Measurements from ENCODE around the gene SOX15.
"Not testable (repeated sequence)": the region's sequence is repeated elsewhere in the genome, so short reads cannot be mapped to it uniquely, and the experiment has no call there.

The SOX15 gene

DNA sequence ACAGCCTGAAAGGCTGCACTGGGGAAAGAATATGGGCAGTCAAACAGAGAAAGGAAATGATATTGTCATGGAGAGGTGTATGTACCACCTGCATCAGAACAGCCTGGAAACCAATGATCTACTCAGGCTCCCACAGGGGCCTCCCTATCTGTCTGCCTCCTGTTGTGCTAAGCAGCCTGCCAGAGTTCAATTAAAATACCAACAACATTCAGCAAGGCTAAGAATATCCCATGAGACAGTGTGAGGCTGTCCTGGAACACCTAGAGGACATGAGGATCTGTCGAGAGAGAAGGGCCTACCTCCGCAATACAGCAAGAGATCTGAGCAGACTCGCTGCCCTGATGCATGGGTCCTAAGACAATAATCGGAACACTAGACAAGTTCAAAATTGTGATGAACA, 16.4 kb upstream of the SOX15 start:
- DNase-seq, result no peak

DNA sequence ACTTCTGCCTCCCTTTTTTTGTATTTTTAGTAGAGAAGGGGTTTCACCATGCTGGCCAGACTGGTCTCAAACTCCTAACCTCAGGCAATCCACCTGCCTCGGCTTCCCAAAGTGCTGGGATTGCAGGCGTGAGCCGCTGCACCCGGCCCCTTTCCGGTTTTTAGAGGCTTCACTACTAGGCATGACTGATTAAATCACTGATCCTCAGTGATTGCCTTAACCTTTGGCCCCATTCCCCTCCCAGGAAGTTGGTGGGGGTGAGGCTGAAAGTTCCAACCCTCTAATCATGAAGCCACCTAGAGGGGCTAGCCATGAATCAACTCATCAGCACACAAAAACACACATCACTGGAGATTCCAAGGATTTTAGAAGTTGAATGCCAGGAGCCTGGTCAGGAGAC, 7.7 kb upstream of the SOX15 start:
- not testable (repeated sequence) for DNase-seq

DNA sequence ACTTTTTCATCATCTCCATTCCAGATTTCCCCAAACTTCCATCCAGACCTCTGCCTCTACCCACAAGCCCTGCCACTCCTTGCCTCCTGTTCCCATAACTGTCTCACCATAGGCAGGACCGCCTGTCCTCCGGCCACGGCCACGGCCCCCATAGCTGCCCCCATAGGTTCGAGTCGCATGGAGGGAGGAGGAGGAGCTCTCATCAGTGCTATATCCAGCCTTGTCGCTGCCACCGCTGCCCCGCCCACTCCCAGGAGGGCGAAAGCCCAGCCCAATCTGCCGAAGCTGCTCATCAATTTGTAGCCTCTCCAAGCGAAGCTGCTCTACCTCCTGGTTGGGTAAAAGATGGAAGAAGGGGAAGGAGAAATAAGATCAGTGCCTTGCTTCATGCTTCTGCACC, 3.4 kb upstream of the SOX15 start:
- DNase-seq, result no peak

DNA sequence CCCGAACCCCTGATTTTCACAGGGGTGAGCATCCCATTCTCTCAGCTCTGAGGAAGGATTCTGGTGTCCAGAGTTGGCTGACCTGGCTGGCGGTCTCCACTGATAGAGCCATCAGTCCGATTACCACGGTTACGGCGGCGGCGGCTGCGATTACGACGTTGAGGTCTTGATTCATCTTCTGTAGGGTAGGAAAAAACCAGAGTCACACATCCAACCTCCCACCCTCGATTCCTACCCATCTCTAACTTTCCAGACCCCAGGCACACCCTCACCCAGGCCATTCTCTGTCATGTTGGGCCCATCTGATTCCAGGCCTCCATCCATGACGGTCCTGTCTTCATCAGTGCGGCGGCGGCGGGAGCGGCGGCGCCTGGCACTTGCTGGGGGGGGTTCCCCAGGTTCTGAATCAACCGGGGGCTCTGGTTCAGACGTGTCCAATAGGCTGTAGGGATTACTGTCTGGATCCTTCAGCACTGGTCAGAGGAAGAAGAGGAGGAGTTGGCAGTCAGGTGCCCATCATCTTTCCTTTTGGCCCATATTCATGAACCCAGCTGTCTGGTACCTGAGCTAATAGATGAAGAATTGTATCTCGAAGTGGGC, 2.6 kb upstream of the SOX15 start:
- DNase-seq, result no peak

DNA sequence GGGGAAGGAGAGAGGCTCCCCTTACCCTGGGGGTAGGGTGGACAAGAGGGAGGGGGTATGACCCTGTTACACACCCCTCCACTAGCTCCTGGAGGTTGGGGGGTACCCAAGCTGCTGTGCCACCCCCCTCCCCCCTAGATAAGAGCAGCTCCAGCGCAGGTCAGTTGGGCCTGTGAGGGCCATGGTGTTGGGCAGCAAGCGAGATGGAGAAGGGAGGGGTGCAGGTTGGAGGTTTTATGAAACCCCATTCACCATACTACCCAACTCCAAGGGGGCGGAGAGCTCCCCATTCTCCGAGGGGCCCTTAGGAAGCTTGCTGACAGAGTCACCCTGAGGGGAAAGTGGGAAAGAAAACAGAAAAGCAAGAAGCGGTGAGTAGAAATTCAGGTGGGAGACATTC, 1.7 kb upstream of the SOX15 start:
- DNase-seq, result no peak

DNA sequence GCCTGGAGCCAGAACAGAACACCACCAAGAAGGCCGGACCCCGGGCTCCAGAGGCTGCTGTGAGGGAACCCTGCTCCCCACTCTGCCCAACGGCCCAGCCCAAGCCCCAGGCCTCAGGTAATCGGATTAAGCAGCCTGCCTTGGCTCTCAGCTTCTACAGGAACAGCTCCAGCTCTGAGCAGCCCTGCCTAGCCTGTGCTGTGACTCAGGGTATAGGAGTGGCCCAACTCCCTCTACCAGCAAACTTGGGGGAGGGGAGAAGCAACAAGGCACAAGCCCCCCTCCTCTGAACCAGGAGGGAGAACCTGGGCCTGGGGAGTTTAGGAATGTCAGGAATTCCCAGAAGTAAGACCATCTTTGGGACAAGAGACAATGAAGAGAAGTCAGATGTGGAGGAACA, 849 bp upstream of the SOX15 start:
- DNase-seq, result no peak

DNA sequence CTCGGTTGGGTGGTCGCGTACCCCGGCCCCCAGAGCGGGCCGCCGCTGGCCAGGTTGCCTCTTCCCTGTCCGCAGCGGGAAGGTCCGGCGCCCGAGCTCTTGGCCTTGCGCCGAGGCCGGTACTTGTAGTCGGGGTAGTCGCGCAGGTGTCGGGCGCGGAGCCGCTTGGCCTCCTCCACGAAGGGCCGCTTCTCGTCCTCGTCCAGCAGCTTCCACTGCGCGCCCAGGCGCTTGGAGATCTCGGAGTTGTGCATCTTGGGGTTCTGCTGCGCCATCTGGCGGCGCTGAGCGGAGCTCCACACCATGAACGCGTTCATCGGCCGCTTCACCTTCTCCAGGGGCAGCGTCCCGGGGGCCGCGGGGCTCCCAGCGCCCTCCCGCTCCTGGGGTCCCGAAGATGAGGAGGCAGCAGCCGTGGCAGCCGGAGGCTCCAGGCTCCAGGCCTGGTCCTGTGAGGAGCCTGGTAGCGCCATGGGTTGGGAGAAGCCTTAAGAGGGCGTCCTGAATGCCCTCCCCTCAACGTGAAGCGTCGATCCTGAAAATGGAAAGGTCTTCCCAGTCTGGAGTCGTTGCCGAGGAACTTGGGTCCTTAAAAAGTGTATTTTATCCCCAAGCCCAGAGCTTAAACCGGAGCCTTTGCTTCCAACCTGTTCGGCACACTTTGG, 558 bp downstream of the SOX15 start:
- DNase-seq, result no peak

DNA sequence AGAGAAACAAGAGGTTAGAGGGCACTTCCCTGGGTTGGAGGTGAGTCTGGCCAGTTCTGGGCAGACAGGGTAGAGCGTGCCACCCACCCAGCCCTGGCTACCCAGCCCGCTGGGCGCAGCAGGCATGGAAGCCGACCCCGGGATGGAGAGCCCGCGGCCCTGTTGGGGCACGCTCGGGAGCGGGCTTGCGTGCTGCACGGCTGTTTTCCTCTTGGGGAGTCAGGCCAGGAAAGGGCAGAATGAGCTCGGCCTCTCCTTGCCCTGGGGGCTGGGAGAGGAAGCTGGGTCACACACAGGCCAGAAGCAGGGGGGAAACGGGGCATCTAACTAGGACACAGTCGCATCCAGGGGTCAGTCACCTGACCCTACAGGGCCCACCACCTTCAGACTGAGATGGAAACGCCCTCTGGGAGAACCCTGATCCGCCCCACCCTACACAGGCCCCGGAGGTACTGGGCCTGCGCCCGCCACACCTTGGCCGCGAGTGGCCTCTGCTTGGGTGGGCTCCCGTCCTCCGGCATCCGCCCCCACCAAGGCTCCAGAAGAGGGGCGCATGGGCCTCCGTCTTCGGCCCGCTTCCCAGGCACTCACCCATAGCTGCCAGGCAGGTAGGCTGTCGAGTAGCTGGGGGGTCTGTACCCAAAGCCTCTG, 1.2 kb downstream of the SOX15 start:
- DNase-seq, result no peak

DNA sequence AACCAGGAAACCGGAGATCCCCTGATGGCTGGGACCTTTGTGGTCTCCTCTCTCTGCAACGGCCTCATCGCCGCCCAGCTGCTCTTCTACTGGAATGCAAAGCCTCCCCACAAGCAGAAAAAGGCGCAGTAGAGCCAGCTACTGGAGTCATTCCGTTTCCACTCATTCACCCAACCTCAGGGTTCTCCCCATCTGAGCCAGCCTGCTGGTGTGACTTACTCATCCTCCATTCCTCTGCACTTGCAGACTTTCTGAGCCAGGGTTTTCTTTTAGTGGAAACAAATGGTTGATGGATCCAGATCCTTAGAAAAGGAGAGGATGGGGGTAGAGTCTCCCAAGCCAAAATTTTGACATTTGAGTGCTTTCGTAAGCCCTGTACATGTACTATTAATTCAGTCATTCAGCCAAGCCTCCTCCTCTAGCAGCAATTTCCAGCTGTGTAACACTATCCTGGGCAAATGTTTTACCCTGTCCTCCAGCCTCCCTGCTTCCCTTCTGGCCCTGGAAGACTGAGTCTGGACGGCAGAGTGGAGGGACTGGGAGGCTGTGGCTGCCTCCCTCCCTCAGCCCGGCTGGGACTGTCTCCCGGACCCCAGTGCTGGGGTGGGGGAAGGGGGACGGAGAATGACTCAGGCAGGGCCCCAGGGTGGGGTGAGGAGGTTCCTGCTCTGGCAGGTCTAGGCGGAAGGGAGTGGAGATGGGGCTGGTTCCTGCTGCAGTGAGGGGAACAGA, 2.3 kb downstream of the SOX15 start:
- DNase-seq, result no peak

DNA sequence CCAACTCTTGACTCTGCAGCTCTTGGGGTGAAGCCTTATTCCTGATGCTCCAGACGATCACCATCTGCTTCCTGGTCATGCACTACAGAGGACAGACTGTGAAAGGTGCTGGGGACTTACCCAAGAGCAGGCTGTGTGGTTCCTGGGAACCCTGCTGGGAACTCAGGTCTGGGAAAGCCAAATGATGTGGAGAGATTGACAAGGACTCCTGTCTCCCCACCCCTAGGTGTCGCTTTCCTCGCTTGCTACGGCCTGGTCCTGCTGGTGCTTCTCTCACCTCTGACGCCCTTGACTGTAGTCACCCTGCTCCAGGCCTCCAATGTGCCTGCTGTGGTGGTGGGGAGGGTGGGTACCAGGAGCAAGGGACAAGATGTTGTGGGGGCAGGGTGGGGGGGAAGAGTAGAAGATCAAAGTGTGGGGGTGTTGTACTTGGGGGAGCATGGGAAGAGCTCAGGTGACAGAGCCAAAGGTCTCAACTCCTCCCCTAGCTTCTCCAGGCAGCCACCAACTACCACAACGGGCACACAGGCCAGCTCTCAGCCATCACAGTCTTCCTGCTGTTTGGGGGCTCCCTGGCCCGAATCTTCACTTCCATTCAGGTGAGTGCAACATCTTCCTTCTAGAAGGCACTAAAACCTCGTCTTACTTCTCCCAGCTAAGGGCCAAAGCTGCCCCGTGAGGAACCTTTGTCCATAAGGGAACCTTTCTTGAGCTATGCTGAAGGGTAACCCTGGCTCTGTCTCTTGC, 3.0 kb downstream of the SOX15 start:
- no peak for DNase-seq

DNA sequence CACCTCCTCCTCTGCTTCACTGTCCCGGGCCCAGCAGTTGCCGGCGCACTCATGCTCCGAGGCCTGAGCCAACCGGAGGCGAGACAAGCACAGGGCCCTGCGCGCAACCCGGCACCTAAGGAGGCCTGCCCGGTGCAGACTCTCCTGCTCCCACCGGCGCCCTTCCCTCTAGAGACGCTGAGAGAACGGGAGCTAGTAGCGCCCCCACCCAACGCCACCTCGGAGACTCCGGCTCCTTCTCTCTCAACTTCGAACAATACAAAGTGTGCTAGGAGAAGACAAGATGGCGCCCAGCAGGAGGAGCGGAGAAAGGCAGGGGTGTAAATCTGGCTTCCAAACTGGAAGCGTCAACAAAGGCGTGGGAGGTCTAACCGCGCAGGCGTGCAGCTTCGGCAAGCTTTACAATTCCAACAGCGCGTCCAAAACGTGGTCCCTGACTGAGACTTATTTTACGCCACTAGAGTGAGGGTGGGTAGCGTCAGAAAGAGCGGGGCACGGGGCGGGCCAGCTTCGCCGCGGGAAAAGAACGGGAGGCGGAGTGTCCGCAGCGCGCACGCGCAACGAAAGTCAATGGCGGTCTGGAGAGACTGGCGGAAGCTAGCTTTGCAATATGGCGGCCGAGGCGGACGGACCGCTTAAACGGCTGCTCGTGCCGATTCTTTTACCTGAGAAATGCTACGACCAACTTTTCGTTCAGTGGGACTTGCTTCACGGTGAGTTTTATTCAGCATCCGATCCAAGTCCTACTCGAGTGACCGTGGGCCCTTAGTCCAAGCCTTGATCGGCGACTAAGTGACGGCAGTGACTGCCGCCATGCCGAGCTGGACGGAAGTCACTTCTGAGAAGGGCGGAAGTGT, 6.4 kb downstream of the SOX15 start, which contains the start of gene MPDU1:
Gene MPDU1, plus strand, starts transcription at position 600 of the 857 bp plus-strand sequence. Its CDS starts 11 bp downstream, at position 611.
- peak; percentile 33 for DNase-seq

DNA sequence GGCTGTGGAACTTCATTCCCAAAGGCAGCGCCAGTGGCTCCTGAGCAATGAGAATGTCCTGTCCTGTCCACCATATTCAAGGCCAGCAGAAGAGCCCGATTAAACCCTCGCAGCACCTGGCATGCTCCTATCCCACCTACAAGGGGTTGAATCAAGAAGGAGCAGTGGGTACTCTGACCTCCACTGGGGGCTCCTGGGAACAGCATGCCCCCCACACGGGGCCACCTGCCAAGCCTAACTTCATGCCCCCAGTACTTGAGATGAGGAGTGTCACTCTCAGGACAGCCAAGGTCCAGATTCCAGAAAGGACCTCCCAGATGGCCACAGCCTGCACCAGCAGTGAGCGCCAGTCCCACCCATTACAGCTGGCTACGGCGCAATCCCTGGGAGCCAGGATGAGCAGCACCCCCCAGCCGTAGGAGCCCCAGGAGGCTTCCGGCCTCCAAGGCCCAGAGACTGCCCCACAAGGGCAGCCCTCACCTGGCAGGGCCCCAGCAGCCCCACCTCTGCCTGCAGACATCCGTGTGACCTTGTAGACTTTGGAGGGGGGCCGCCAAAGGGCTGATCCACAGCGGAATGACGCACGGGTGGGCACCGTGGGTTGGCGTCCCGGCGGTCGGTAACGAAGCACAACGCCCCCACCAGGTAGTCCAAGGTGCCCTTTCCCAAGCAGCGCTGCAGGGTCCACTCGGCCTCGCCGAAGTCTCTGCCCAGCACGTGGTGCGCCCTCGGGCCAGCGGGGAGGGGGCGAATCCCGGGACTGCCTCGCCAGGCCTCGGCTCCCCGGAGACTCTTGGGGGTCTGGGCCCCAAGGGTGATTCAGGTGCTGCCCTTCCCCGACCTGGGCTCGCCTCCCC, 7.3 kb downstream of the SOX15 start:
- DNase-seq, result no peak

DNA sequence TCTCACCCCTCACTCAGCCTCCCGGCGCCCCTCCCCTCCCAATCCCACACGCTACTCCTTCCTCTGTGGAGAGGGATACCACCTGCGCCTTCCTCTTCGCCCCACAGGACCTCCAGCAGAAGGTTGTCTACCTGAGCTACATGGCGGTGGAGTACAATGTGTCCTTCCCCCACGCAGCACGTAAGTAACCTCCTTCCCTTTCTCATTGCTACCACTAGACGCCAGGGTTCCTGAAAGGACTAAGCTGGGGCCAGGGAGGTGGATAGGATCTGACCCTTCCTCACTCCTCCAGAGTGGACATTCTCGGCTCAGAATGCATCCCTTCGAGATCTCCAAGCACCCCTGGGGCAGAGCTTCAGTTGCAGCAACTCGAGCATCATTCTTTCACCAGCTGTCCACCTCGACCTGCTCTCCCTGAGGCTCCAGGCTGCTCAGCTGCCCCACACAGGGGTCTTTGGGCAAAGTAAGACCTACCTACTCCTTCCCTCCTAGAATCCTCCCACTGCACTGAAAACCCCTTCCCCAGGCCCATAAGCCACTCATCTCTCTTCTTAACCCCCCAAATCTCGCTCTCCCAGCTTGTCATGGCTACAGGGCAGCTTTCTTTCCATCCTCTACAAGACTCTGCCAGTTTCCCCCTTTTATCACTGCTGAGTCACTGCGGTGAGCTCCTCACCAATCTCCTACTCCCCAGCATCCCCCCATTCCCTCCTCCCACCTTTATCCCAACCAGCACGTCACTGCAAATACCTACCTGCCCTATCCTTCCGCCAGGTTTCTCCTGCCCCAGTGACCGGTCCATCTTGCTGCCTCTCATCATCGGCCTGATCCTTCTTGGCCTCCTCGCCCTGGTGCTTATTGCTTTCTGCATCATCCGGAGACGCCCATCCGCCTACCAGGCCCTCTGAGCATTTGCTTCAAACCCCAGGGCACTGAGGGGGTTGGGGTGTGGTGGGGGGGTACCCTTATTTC, 9.0 kb downstream of the SOX15 start:
- DNase-seq, result no peak

DNA sequence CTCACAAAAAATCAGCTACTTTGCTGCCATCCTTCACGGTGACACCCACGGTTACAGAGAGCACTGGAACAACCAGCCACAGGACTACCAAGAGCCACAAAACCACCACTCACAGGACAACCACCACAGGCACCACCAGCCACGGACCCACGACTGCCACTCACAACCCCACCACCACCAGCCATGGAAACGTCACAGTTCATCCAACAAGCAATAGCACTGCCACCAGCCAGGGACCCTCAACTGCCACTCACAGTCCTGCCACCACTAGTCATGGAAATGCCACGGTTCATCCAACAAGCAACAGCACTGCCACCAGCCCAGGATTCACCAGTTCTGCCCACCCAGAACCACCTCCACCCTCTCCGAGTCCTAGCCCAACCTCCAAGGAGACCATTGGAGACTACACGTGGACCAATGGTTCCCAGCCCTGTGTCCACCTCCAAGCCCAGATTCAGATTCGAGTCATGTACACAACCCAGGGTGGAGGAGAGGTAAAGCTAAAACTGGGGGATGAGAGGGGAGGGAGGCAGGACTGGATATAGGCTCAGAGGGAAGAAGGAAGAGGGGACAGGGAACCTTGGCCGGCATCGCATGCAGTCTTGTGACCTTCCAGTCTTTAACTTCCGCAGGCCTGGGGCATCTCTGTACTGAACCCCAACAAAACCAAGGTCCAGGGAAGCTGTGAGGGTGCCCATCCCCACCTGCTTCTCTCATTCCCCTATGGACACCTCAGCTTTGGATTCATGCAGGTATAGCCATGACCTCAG, 9.9 kb downstream of the SOX15 start:
- DNase-seq, result no peak

DNA sequence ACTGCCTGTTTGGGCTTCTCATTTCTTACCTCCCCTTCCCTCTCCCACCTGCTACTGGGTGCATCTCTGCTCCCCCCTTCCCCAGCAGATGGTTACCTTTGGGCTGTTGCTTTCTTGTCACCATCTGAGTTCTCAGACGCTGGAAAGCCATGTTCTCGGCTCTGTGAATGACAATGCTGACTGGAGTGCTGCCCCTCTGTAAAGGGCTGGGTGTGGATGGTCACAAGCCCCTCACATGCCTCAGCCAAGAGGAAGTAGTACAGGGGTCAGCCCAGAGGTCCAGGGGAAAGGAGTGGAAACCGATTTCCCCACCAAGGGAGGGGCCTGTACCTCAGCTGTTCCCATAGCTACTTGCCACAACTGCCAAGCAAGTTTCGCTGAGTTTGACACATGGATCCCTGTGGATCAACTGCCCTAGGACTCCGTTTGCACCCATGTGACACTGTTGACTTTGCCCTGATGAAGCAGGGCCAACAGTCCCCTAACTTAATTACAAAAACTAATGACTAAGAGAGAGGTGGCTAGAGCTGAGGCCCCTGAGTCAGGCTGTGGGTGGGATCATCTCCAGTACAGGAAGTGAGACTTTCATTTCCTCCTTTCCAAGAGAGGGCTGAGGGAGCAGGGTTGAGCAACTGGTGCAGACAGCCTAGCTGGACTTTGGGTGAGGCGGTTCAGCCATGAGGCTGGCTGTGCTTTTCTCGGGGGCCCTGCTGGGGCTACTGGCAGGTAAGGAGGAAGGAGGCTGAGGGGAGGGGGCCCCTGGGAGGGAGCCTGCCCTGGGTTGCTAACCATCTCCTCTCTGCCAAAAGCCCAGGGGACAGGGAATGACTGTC, 10.7 kb downstream of the SOX15 start, which contains the start of gene CD68:
Gene CD68, plus strand, starts transcription at position 638 of the 833 bp plus-strand sequence. Its CDS starts 40 bp downstream, at position 678.
- no peak for DNase-seq

DNA sequence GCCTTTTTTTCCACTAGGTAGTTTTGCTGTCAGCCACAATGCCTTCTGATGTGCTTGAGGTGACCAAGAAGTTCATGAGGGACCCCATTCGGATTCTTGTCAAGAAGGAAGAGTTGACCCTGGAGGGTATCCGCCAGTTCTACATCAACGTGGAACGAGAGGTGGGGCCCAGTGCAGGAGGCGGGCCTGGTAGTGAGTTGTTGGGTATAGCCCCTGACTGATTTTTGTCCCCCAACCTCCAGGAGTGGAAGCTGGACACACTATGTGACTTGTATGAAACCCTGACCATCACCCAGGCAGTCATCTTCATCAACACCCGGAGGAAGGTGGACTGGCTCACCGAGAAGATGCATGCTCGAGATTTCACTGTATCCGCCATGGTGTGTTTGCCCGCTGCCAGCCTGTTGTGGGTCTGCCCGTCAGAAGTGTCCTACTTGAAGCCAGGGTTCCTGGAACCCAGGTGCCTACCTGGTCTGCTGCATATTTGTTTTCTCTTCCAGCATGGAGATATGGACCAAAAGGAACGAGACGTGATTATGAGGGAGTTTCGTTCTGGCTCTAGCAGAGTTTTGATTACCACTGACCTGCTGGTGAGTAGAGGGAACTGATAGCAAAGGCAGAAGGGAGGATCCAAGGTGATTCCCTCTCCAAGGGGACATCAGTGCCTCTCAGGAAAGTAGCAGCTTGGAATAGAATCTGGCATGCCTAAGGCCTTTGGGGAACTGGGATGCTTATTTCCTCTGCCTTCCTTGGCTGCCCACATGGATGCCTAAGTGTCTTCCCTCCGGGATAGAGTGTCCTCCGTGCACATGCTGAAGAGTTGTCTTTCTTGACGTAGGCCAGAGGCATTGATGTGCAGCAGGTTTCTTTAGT, 12.3 kb downstream of the SOX15 start:
- no peak for DNase-seq

DNA sequence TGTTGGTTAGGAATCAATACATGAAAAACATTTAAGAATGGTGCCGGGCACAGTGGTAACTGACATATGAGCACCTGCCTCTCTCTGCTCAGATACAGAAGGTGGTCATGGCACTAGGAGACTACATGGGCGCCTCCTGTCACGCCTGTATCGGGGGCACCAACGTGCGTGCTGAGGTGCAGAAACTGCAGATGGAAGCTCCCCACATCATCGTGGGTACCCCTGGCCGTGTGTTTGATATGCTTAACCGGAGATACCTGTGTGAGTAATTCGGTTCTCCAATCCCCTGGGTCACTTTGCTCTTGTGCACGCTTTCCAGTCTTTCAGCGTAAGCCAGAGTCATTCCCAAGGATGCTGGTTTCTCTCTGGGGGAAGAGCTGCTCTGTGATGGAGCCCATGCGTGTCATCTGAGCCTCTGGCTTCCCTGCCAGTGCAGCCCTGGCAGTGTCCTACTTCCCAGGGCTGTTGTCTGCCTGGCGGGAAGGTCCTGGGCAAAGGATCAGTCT, 13.4 kb downstream of the SOX15 start:
- no peak for DNase-seq
